Neural progenitor cell (in vitro differentiated cells): ENCODE measurements around the gene TRAPPC10.

Experiments
- CTCF ChIP-seq: fragments of 200-600 bp; sonication (generic); IDR thresholded peaks from 2 replicates; pipeline ENCODE4 v1.5.1; 2017; ENCODE audit warnings: antibody characterized with exemption, mild to moderate bottlenecking
- EZH2 ChIP-seq: fragments of 200-600 bp; sonication (generic); IDR thresholded peaks from 2 replicates; pipeline ENCODE4 v1.6.1; 2017; ENCODE audit warnings: antibody characterized with exemption, mild to moderate bottlenecking, moderate library complexity

DNA sequence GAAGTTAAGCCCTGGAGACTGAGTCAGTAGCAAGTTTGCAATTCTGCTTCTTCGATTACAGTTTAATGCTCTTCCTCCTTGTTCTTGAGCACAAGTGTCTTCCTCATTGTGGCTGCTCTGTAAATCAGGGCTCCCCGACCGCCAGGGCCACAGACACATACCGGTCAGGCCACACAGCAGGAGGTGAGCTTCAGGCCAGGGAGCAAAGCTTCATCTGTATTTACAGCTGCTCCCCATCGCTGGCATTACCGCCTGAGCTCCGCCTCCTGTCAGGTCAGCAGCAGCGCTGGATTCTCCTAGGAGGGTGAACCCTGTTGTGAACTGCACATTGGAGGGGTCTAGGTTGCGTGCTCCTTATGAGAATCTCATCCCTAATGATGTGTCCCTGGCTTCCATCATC is 1.7 kb upstream of the TRAPPC10 start:
- no peak for TF ChIP-seq EZH2
- TF ChIP-seq CTCF, result no peak
